Fibroblast of lung (primary cell): ENCODE measurements around the gene SMOC2. TPM values are rescaled to one million over a fixed set of nuclear protein-coding genes. Genes with fewer than 3 reads are reported as not detected.

ENCODE experiments used
- DNase-seq, 2 donors: peaks; one replicate each; pipeline versions ENCODE4 v3.0.0 to v3.0.0-alpha.2; 2010; ENCODE audit warnings: low read depth in 2 of 2
- H2AFZ ChIP-seq: 2 replicates; pipeline ENCODE4 v1.5.1; 2012; ENCODE audit warnings: low read length, control low read depth, inconsistent platforms
- H3K27ac ChIP-seq: 2 replicates; pipeline ENCODE4 v1.5.1; 2011; ENCODE audit warnings: low read length, control low read depth; ENCODE audit not compliant: insufficient read depth
- H3K27me3 ChIP-seq: 2 replicates; pipeline ENCODE4 v1.5.1; 2011; ENCODE audit warnings: mild to moderate bottlenecking, low read length; ENCODE audit not compliant: control insufficient read depth, insufficient read depth
- H3K36me3 ChIP-seq: 2 replicates; pipeline ENCODE4 v1.5.1; 2011; ENCODE audit warnings: low read length; ENCODE audit not compliant: control insufficient read depth, insufficient read depth
- H3K4me1 ChIP-seq: 2 replicates; pipeline ENCODE4 v1.5.1; 2011; ENCODE audit warnings: low read length; ENCODE audit not compliant: control insufficient read depth, insufficient read depth; ENCODE audit errors: extremely low read depth
- H3K4me2 ChIP-seq: 2 replicates; pipeline ENCODE4 v1.5.1; 2011; ENCODE audit warnings: low read length, control low read depth; ENCODE audit not compliant: insufficient read depth; ENCODE audit errors: extremely low read depth
- H3K4me3 ChIP-seq, 4 experiments: fragments of 200-600 bp in 1 of 4; sonication (generic) in 1 of 4; replicated peaks in 1 of 4; 2 replicates each; pipeline ENCODE4 v1.5.1; 2011 to 2016; ENCODE audit warnings: low read length in 4 of 4, low read depth in 3 of 4, mild to moderate bottlenecking in 3 of 4, control low read depth in 2 of 4, inconsistent platforms in 1 of 4, mixed read lengths in 1 of 4; ENCODE audit not compliant: insufficient read depth in 1 of 4; ENCODE audit errors: control extremely low read depth in 1 of 4
- H3K79me2 ChIP-seq: 2 replicates; pipeline ENCODE4 v1.5.1; 2012; ENCODE audit warnings: mild to moderate bottlenecking, low read length, inconsistent platforms; ENCODE audit not compliant: control insufficient read depth, insufficient read depth
- H3K9ac ChIP-seq: 2 replicates; pipeline ENCODE4 v1.5.1; 2011; ENCODE audit warnings: mild to moderate bottlenecking, low read length, control low read depth; ENCODE audit not compliant: insufficient read depth
- H3K9me3 ChIP-seq: 2 replicates; pipeline ENCODE4 v1.5.1; 2012; ENCODE audit warnings: low read depth, low read length; ENCODE audit not compliant: control insufficient read depth, insufficient read depth
- H4K20me1 ChIP-seq: 2 replicates; pipeline ENCODE4 v1.5.1; 2011; ENCODE audit warnings: low read length; ENCODE audit not compliant: control insufficient read depth, insufficient read depth; ENCODE audit errors: extremely low read depth
- CTCF ChIP-seq, 2 donors: IDR thresholded peaks in 1 of 2; conservative IDR thresholded peaks in 1 of 2; 1 replicate in 1 of 2; 2 replicates in 1 of 2; pipeline ENCODE4 v1.5.1; 2011 to 2012; ENCODE audit warnings: low read length in 2 of 2, control low read depth in 1 of 2, inconsistent platforms in 1 of 2, low read depth in 1 of 2, mild to moderate bottlenecking in 1 of 2
- EZH2 ChIP-seq: IDR thresholded peaks from 2 replicates; pipeline ENCODE4 v1.5.1; 2012; ENCODE audit warnings: low read length, control low read depth, mild to moderate bottlenecking; ENCODE audit errors: missing control alignments
- polyA plus RNA-seq, 2 donors: library from polyadenylated mRNA; depleted of rRNA in 1 of 2; stranded (reverse) in 1 of 2; unstranded in 1 of 2; fragments of >200 nt; gene quantifications; 2 replicates each; pipeline ENCODE4 v1.2.1, GENCODE V29; 2011 to 2012; ENCODE audit warnings: missing spikeins in 1 of 2
- total RNA-seq: library from RNA; depleted of rRNA; stranded (reverse); fragments of >200 nt; gene quantifications from 2 replicates; pipeline ENCODE4 v1.2.1, GENCODE V29; 2014

SMOC2 gene
- total and polyA plus RNA-seq, 2 donors (not counting 1 experiment from before 2014, with no cell fraction given), result not detected

- no peaks in the 10 kb centered on the region for H4K20me1 ChIP-seq
- H2AFZ ChIP-seq, result no peak overlapping the region
- TF ChIP-seq EZH2 (no peak), CTCF (conservative IDR thresholded peaks at IDR 0.05 in 1 of 2, IDR thresholded peaks at IDR 0.05 in 1 of 2; ENCODE audit: low read depth in 1 of 2, low read length in 2 of 2) (no peak)
- H3K36me3 ChIP-seq, result no peaks in the 10 kb centered on the region
- H3K9ac ChIP-seq, result no peak overlapping the region
- H3K4me2 ChIP-seq, result no peak overlapping the region
- H3K79me2 ChIP-seq, result no peaks in the 10 kb centered on the region
- H3K27me3 ChIP-seq, result no peaks in the 10 kb centered on the region
- H3K4me1 ChIP-seq, result no peaks in the 10 kb centered on the region
- H3K4me3 ChIP-seq, result no peak overlapping the region
- no peak for DNase-seq
- no peak overlapping the region for H3K27ac ChIP-seq
- H3K9me3 ChIP-seq, result no peaks in the 10 kb centered on the region
Measured at GRCh38 chr6:168458101-168458500, 17.1 kb downstream of the SMOC2 start.

- H3K27ac ChIP-seq, result no peak overlapping the region
- H3K4me2 ChIP-seq, result no peak overlapping the region
- no peaks in the 10 kb centered on the region for H3K9me3 ChIP-seq
- TF ChIP-seq CTCF (conservative IDR thresholded peaks at IDR 0.05 in 1 of 2, IDR thresholded peaks at IDR 0.05 in 1 of 2; ENCODE audit: low read depth in 1 of 2, low read length in 2 of 2) (no peak), EZH2 (no peak)
- H3K4me1 ChIP-seq, result no peaks in the 10 kb centered on the region
- no peaks in the 10 kb centered on the region for H3K27me3 ChIP-seq
- H2AFZ ChIP-seq, result no peak overlapping the region
- H3K4me3 ChIP-seq, result no peak overlapping the region
- DNase-seq, result no peak
- H3K79me2 ChIP-seq, result no peaks in the 10 kb centered on the region
- H4K20me1 ChIP-seq, result no peaks in the 10 kb centered on the region
- H3K36me3 ChIP-seq, result no peaks in the 10 kb centered on the region
- no peak overlapping the region for H3K9ac ChIP-seq
Measured at GRCh38 chr6:168459572-168459971, 18.6 kb downstream of the SMOC2 start.

GRCh38 chr6:168462289-168462853 is 21.4 kb downstream of the SMOC2 start:
- Histone ChIP-seq H3K4me1 (no peaks in the 10 kb centered on the region), H3K4me2 (no peak overlapping the region), H3K79me2 (no peaks in the 10 kb centered on the region), H3K9me3 (no peaks in the 10 kb centered on the region), H3K4me3 (no peak overlapping the region), H3K36me3 (no peaks in the 10 kb centered on the region), H4K20me1 (no peaks in the 10 kb centered on the region), H3K9ac (no peak overlapping the region), H3K27ac (no peak overlapping the region), H2AFZ (no peak overlapping the region), H3K27me3 (no peaks in the 10 kb centered on the region)
- no peak for DNase-seq
- TF ChIP-seq CTCF (conservative IDR thresholded peaks at IDR 0.05 in 1 of 2, IDR thresholded peaks at IDR 0.05 in 1 of 2; ENCODE audit: low read depth in 1 of 2, low read length in 2 of 2) (no peak), EZH2 (no peak)
